A549 treated with DMSO at 1 μM for 4 hours (cell line): ENCODE data around the gene IL23A. TPM values are rescaled to one million over a fixed set of nuclear protein-coding genes. Genes with fewer than 3 reads are reported as not detected.

Experiments
- total RNA-seq: library from RNA; stranded (reverse); fragments of 200-300 nt; extraction: Qiagen RNA extraction; gene quantifications from 5 replicates; pipeline ENCODE4 v1.2.3, GENCODE V29; 2022; ENCODE audit warnings: low read depth

The IL23A gene
- total RNA-seq, result 0.32 to 0.84 TPM (median 0.50 TPM) in 5 replicates

GRCh38 chr12:56338308-56339157, at the start of gene IL23A:
TSS of gene IL23A (plus strand) at chr12:56338884. CDS start at chr12:56339045, 161 bp downstream.

GRCh38 chr12:56299853-56300643, 38.6 kb upstream of the IL23A start, which contains the start of gene CS:
TSS of gene CS (minus strand) at chr12:56300330. CDS start at chr12:56300201, 129 bp downstream.

DNA sequence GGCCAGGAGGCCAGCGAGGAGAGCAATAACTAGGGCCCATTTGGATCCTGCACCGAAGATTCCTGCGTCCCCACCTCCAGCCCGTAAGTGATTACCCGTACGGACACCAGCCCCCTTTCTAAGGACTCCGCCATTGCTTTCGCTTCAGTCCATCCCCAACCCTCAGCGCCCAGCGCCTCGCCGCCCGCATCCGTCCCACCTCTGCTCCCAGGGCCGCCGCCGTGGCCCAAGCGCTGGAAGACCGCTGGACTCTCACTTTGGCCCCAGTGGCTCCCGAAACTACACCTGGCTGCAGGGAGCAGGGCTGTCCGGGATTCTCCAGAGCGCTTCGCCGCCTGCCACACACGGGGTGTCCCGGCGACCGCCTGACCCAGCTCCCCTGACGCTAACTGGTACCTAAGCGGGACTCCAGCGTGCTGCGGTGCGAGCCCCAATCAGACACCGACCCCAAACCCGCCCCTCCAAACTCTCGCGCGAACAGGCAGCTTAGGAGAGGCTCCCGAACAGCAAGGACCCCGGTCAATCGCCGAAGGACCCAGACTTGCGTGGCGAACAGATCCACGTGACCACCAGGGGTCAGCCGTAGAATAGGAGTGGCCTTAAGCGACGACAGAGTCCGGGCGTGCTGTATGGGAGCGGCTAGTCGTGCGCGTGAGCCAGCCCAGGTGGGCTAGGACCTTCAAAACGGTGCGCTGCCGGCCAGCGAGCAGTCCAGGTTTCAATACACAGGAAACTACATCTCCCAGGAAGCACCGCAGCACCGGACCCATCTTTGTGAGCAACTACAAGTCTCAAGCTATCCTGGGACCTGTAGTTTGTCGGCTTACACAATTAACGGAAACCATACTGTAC, 22.8 kb upstream of the IL23A start, which contains the start of gene CNPY2:
TSS of gene CNPY2 (minus strand) at position 367 of the 852 bp plus-strand sequence. CDS start 771 bp downstream, outside the sequence.

DNA sequence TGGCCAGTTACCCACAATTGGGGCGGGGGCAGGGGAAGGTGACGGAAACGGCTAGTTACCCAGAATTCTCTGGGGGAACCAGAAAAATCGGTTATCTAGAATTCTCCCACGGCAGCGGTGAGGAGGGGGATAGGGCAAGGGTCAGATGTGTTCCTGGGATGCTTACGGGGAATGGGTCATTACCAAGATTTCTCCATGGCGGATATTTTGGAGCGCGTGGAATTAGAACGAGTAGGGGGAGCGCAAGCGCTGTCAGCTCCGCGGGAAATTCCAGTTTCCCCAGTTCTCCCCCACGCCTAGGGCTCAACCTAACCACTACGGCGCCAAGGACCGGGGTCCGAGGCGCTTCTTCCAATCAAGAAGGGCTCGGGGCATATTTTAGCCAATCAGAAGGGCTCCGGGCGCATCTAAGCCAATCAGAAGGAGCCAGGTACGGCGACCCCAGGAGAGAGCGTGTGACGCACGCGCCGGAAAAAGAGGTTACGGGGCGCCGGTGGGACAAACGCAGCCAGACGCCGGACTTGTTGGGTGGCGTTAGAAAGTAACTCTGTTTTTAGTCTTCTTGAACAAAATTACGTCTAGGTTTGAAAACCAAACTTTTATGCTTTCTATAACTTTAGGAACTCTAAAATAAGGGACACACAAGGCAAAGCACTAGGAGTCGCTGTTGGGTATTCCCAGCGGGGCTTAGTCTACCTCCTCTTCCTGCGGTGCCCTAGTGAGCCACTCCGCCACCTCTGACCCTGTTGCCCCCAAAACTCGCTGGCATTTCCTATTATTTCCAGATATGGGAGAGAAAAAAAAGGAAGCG, 4.8 kb upstream of the IL23A start, which contains the start of gene PAN2:
TSS of gene PAN2 (minus strand) at position 322 of the 811 bp plus-strand sequence. CDS start 906 bp downstream, outside the sequence.

DNA sequence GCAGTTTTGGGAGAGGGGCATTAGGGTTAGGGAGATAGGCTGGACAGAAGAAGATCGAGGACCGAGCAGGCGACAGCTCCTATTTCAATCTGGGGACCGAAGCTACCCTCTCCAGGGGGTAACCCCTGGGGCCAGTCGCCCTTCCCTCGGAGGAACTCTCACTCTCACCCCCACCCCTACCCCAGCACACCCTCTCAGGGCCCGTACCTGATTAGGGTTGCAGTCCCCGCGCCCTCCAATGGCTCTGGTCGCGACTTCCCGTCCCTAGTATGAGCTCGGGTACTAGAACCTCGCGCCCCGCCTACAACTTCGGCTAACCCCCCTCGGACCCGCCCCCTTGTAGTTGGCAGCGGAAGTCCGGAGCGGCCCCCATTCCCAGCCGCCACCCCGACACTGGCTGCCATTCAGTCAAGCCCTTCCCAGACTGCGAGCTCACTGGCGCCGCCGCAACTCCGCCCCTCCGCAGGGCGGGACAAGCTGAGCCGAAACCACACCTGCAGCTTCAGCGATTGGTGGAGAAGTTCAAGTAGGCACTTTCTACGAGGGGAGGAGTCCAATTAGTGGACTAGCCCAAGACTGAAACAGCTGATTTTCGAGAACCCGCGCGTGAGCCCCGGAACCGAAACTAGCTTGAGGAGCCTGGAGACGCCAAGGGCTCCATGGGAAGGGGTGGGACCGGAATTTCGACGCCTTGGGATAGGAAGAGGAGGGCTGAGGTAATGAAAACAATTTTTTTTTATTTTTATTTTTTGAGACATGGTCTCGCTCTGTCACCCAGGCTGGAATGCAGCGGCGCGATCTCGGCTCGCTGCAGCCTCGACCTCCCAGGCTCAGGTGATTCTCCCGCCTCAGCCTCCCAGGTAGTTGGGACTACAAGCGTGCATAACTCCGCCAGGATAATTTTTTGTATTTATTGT, 21.4 kb downstream of the IL23A start, which contains the start of gene STAT2:
TSS of gene STAT2 (minus strand) at position 257 of the 917 bp plus-strand sequence. CDS start 3,536 bp downstream, outside the sequence.

GRCh38 chr12:56362130-56363059, 23.7 kb downstream of the IL23A start, which contains the start of gene APOF:
TSS of gene APOF (minus strand) at chr12:56362857. CDS start at chr12:56362745, 112 bp downstream.

Other genes starting within 250 kb of the IL23A start
- gene PA2G4, start 234.3 kb upstream of the IL23A start, total RNA-seq, result 305 to 343 TPM (median 320 TPM) in 5 replicates
- gene RPL41, start 222.3 kb upstream of the IL23A start, total RNA-seq, result 5,029 to 5,699 TPM (median 5,618 TPM) in 5 replicates
- 2.4 to 3.5 TPM (median 2.9 TPM) in 5 replicates for gene ZC3H10, start 220.6 kb upstream of the IL23A start, total RNA-seq
- 66.7 to 76.5 TPM (median 73.7 TPM) in 5 replicates for gene ESYT1, start 210.6 kb upstream of the IL23A start, total RNA-seq
- 75.2 to 83.1 TPM (median 78.1 TPM) in 5 replicates for gene MYL6B, start 186.3 kb upstream of the IL23A start, total RNA-seq
- gene MYL6, start 180.5 kb upstream of the IL23A start, total RNA-seq, result 1,968 to 3,082 TPM (median 2,070 TPM) in 5 replicates
- 31.4 to 42.9 TPM (median 38.9 TPM) in 5 replicates for gene SMARCC2, start 149.4 kb upstream of the IL23A start, total RNA-seq
- gene RNF41, start 117.0 kb upstream of the IL23A start, total RNA-seq, result 22.1 to 26.5 TPM (median 25.7 TPM) in 5 replicates
- gene NABP2, start 114.5 kb upstream of the IL23A start, total RNA-seq, result 61.7 to 64.4 TPM (median 62.6 TPM) in 5 replicates
- 0.14 TPM in 1 of 5 replicates, not detected in the others for gene SLC39A5, start 108.8 kb upstream of the IL23A start, total RNA-seq
- gene ANKRD52, start 80.5 kb upstream of the IL23A start, total RNA-seq, result 41.6 to 52.3 TPM (median 47.6 TPM) in 5 replicates
- 18.9 to 20.5 TPM (median 19.7 TPM) in 5 replicates for gene COQ10A, start 71.9 kb upstream of the IL23A start, total RNA-seq
- gene CS, start 38.6 kb upstream of the IL23A start, total RNA-seq, result 157 to 191 TPM (median 164 TPM) in 5 replicates
- gene CNPY2, start 22.9 kb upstream of the IL23A start, total RNA-seq, result 115 to 154 TPM (median 150 TPM) in 5 replicates
- 13.4 to 17.8 TPM (median 16.8 TPM) in 5 replicates for gene PAN2, start 4.9 kb upstream of the IL23A start, total RNA-seq
- gene STAT2, start 21.2 kb downstream of the IL23A start, total RNA-seq, result 10.0 to 15.3 TPM (median 14.0 TPM) in 5 replicates
- gene APOF, start 24.0 kb downstream of the IL23A start, total RNA-seq, result not detected in 5 replicates
- gene TIMELESS, start 110.5 kb downstream of the IL23A start, total RNA-seq, result 35.0 to 42.2 TPM (median 41.8 TPM) in 5 replicates
- gene MIP, start 115.8 kb downstream of the IL23A start, total RNA-seq, result 0.15 to 0.30 TPM in 2 of 5 replicates, not detected in the others
- gene SPRYD4, start 129.7 kb downstream of the IL23A start, total RNA-seq, result 1.9 to 2.0 TPM (median 2.0 TPM) in 5 replicates
- 0.07 to 0.26 TPM (median 0.22 TPM) in 4 of 5 replicates, not detected in the other for gene GLS2, start 149.3 kb downstream of the IL23A start, total RNA-seq
- gene RBMS2, start 182.9 kb downstream of the IL23A start, total RNA-seq, result 13.4 to 28.7 TPM (median 17.0 TPM) in 5 replicates